GM10266 (cell line): Measurements from ENCODE around the gene MMP21.

Source experiments
- DNase-seq: peaks from one replicate; pipeline ENCODE4 v3.0.0; 2012; ENCODE audit errors: extremely low spot score
- CTCF ChIP-seq: IDR thresholded peaks from 2 replicates; pipeline ENCODE4 v1.5.1; 2012; ENCODE audit warnings: mild to moderate bottlenecking, low read depth; ENCODE audit not compliant: control insufficient read depth, insufficient read depth; ENCODE audit errors: missing control alignments

MMP21 gene

GRCh38 chr10:125762692-125763648, 12.7 kb downstream of the MMP21 start:
- TF ChIP-seq CTCF = no peak
- no peak for DNase-seq

- no peak for DNase-seq
- TF ChIP-seq CTCF = no peak
These were observed 13.7 kb downstream of the MMP21 start for GRCh38 chr10:125761961-125762360.

GRCh38 chr10:125757742-125758141, 17.9 kb downstream of the MMP21 start:
- TF ChIP-seq CTCF = no peak
- DNase-seq = no peak

- no peak for TF ChIP-seq CTCF
- no peak for DNase-seq
These were observed 18.7 kb downstream of the MMP21 start for GRCh38 chr10:125756853-125757487.

GRCh38 chr10:125756196-125756595, 19.4 kb downstream of the MMP21 start:
- DNase-seq = no peak
- TF ChIP-seq CTCF = no peak

- DNase-seq = no peak
- TF ChIP-seq CTCF = no peak
These were observed 28.2 kb downstream of the MMP21 start for GRCh38 chr10:125747417-125747816.

GRCh38 chr10:125744909-125745308, 30.7 kb downstream of the MMP21 start:
- no peak for TF ChIP-seq CTCF
- DNase-seq = no peak
